GM19452 (cell line): ENCODE measurements around the gene SLC23A2.
"Not testable (repeated sequence)": the region's sequence is repeated elsewhere in the genome, so short reads cannot be mapped to it uniquely, and the experiment has no call there.

Experiments used
- ATAC-seq: cut with Tn5 transposase; IDR thresholded peaks from one replicate; pipeline ENCODE4 v1.9.1; 2021; ENCODE audit not compliant: unreplicated experiment

SLC23A2 gene

DNA sequence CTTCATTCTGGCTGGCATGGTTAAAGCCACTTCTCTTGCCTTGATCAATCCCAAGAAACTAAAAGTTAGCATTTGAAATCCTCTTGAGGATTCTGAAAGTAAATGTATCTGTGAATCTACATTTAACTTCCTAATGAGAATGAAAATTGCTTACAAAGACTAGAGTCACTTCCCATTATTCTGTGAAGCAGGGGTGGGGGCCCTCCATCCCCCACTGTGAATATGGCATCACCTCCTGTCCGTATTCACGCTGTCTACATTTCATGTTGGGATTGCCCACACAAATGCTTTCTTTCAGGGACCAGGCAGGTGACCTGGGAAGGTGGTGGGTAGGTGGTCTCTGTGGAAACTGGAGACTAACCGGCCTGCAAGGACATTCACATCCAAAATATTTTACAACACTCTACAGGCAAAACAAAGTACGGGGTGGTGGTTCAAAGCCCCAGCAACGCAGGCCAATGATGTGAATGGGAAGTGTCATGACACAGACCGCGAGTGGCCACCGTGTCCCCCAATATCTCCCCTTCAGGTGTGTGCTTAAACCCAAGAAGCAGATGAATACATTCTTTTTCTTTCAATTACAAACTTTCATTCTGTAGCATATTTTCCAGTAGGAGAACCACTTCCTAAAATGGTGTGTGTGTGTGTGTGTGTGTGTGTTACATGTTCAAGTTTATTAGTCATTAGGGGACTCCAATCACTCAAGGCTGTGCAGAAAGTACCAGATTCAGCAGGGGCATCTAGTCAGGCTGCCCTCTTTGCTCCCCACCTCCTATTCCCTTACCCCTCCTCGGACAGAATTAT, 147.4 kb downstream of the SLC23A2 start:
- ATAC-seq, result no peak

DNA sequence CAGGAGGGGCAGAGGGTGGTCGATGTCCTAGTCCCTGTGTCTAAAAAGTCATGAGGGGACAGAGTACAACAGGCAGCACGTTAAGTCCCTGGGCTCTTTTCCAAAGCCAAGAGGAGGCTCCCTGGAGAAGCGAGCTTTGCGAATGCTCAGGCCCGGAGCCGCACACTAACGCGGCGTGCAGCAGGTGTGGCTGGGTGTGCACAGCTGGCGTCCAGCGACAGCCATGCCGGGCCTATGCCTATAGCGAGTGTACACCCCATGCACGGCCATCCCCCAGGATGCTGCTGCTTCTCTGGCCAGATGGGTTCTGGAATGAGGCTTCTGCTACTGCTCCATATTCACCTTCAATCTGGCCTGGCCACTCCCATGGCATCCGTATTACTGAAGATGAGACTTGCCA, 148.3 kb downstream of the SLC23A2 start:
- no peak for ATAC-seq

DNA sequence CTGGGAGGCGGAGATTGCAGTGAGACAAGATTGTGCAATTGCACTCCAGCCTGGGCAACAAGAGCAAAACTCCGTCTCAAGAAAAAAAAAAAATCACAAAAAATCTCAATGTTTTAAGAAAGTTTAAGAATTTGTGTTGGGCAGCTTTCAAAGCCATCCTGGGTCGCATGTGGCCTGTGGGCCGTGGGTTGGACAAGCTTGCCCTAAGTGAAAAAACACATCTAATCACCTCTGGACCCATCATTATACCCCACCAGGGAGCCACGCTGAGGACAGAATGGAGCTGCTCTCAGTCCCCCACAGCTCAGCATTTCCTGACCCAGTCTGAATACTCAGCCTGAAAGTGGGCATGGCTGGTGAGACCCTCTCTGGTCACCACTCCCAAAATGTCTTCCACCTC, 150.3 kb downstream of the SLC23A2 start:
- ATAC-seq, result no peak

DNA sequence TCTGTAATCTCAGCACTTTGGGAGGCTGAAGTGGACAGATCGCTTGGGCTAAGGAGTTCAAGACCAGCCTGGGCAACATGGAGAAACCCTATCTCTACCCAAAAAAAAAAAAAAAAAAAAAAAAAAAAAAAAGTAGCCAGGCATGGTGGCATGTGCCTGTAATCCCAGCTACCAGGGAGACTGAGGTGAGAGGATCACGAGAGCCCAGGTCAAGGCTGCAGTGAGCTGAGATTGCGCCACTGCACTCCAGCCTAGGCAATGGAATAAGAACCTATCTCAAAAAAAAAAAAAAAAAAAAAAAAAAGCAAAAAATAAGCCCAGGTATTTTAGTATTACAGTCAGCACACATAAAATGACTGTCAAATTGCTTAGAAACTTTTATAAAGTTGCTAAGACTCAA, 152.5 kb downstream of the SLC23A2 start:
- not testable (repeated sequence) for ATAC-seq

- ATAC-seq, result no peak
These were observed 153.3 kb downstream of the SLC23A2 start for GRCh38 chr20:4848041-4848440.

DNA sequence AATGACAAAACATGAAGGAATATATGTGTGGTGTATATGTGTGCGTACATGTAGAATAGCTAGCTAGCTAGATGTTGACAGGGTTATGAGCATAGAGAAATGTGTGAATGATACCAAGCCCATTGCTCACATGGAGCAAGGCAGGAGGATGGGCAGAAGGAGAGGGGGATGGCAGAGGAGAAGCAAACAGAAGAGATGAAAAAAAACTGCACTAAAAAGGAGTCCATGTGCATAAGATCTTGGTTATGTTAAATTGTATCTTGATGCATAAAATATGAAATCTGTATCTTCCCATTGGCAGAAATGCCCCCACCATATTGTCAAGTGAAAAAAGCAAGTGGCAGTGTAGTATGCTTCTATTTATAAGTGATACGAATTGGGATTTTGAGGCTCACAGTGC, 154.5 kb downstream of the SLC23A2 start:
- ATAC-seq, result no peak

DNA sequence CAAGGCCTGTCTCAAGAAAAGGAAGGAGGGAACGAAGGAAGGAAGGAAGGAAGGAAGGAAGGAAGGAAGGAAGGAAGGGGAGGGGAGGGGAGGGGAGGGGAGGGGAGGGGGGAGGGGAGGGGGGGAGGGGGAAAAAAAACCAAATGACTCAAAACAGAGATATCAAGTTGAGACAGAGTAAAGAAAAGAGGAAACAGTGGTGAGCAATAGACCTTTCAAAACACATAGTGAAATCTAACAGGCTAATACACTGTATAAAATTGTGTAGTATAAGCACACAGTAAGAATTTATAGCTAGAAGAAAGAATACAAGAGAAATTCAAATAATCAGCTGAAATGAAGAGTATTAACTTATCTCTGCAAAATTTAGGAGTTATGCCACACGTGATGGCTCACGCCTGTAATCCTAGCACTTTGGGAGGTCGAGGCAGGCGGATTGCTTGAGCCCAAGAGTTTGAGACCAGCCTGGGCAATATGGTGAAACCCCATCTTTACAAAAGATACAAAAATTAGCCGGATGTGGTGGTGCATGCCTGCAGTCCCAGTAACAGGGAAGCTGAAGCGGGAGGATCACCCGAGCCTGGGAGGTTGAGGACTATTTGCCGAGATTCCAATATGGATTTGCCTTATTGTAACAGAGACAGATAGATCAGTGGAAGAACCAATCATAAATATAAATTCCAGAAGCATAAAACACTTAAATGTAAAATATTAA, 156.4 kb downstream of the SLC23A2 start:
- ATAC-seq, result no peak

DNA sequence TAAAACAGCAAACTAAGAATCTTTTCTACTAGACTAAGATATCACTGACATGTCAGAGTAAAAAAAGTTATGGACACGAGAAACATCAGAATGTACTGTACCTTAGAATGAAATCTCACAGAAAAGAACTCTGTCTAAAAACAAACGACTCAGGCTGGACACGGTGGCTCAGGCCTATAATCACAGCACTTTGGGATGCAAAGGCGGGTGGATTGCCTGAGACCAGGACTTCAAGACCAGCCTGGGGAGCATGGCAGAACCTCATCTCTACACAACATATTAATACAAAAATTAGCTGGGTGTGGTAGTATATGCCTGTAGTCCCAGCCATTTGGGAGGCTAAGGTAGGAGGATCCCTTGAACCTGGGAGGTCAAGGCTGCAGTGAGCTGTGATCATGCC, 157.0 kb downstream of the SLC23A2 start:
- ATAC-seq, result no peak

GRCh38 chr20:4840801-4841200, 160.5 kb downstream of the SLC23A2 start:
- no peak for ATAC-seq

DNA sequence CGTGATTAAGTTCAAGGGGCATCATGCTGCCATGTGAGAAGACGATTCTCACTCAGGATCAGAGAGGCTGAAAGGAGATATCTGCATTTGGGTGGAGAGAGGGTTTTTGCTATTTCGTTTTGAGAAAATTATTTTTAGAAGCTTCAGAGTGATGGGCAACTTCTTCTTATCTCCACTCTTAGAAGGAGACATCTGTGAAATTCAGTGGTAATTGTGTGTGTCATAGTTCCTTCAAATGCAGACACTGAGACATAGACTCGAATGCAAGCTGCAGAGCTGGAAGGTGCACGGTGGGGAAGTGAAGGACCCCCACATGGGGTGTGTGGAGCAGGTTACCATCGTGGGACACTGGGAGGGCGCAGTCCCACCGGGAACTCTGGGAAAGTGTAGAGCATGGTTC, 162.8 kb downstream of the SLC23A2 start:
- no peak for ATAC-seq

DNA sequence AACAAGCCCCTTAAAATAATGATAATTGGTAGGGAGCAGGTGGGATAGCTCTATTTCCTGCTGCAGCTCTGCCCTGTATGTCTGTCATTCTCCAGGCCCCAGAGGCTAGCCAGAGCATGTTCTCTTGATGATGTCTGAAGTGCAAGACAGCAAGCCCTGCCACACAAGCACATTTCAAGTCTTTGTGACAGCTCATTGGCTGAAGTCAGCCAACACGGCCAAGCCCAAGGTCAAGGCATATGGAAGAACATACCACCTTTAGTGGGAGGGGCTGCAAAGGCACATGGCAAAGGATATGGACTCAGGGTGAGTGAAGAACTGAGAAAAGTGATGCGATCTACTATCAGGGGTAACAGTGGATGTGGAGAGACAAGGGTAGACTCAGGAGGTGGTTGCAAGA, 163.6 kb downstream of the SLC23A2 start:
- ATAC-seq, result no peak

GRCh38 chr20:4836935-4837334, 164.4 kb downstream of the SLC23A2 start:
- no peak for ATAC-seq

DNA sequence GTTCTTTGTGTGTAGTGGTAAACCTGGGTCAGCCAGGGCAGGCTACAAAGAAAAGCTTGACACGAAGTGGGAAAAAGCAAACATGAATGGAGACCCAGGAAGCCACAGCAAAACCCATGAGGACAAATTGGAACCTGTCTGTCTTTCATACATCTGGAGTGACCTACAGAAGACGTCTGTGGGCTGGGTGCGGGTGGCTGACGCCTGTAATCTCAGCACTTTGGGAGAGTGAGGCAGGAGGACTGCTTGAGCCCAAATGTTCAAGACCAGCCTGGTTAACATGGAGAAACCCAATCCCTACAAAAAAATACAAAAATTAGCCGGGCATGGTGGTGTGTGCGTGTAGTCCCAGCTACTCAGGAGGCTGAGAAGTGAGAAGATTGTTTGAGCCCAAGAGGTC, 164.8 kb downstream of the SLC23A2 start:
- no peak for ATAC-seq

DNA sequence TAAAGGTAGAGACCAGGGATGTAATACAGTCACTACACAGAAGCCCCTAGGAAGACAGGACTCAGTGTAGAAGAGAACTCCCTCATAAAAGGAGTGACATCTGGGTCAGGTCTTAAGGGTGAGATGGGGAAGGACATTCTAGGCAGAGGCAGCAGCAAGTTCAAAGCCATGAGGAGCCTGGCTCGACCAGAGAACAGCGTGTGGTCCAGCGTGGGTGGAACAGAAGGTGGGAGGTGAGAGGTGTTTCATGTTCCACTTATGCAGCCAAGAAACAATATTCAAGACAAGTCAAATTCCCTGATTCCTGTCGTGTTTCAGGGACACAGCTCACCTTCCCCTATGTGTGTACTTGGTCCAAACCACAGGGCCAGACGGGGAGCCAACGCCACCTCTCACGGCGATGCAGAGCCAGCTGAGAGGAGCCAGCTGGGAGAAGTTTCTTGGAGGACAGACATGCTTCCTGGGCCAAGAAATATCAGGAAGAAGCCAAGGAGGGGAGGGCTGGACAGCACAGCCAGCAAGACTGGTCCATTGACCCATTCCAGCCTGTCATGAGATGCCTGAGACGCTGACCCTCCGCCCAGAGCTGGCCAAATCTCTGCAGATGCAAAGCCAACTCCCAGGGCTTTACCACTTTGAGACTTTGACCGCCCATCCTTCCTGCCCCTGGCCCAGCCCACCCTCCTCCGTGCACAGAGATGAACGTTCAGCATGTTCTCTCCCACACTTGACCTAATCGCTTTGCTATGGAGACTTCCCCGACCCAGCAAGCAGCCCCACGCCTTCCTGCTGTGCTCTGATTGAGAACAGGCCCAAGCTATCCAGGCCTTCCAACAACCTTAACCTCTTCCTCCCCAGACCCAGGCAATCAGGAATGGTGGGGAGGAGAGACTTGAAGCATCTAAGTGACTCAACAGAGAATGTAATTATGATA, 165.8 kb downstream of the SLC23A2 start:
- ATAC-seq, result no peak

- ATAC-seq, result no peak
These were observed 168.1 kb downstream of the SLC23A2 start for GRCh38 chr20:4833074-4833728.

DNA sequence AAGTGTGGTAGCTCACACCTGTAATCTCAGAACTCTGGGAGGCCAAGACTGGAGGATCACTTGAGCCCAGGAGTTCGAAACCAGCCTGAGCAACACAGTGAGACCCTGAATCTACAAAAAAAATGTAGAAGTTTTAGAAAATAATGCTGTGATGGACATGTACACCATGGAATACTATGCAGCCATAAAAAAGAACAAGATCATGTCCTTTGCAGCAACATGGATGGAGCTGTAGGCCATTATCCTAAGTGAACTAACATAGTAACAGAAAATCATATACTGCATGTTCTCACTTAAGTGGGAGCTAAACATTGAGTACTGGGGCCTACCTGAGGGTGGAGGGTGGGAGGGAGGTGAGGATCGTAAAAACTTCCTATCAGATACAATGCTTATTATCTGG, 168.8 kb downstream of the SLC23A2 start:
- no peak for ATAC-seq

DNA sequence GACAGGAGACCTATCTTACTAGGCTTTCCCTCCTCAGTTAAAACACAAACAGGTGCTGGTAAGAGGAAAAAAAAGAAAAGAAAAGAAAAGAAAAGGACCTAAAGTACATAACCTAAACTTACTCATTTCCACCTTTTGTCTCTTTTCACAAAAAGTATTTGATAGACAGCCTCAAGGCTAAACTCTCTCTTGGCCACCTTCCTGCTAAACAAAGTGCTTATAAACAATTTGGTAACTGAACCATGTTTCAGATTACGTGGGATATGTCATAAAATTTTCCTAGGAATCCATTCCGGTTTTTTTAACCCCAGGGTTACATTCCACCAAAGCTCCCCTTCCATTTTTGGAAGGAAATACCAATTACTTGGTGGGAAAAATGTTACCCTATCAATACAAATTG, 170.6 kb downstream of the SLC23A2 start:
- ATAC-seq, result no peak

- no peak for ATAC-seq
These were observed 171.1 kb downstream of the SLC23A2 start for GRCh38 chr20:4830259-4830658.

DNA sequence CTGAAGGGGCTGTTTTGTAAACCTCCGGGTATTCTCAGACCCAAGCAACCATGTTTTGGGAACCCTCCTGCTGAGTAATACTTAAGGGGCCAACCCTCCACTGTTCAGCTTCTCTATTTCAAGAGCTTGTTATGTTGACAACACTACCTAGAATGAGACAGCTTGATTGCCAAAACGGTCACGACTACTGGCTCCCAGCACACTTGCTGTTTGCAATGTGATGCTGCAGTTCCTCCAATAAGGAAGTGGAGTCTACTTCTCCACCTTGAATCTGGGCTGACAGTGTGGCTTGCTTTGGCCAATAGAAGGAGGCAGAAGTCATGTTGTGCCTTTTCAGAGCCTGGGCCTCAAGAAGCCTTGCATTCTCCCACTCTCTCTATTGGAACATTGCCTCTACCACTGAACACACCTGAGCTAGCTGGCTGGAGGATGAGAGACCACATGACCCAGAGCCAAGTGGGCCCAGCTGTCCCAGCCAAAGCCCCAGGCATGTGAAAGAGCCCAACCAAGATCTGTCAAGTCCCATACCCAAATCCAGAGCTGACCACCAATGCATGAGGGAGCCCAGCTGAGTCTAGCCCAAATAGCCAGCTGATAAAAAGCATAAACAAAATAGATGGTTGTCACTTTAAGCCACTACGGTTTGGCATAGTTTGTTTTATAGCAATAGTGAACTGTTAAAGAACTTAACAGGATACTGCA, 171.6 kb downstream of the SLC23A2 start:
- no peak for ATAC-seq

DNA sequence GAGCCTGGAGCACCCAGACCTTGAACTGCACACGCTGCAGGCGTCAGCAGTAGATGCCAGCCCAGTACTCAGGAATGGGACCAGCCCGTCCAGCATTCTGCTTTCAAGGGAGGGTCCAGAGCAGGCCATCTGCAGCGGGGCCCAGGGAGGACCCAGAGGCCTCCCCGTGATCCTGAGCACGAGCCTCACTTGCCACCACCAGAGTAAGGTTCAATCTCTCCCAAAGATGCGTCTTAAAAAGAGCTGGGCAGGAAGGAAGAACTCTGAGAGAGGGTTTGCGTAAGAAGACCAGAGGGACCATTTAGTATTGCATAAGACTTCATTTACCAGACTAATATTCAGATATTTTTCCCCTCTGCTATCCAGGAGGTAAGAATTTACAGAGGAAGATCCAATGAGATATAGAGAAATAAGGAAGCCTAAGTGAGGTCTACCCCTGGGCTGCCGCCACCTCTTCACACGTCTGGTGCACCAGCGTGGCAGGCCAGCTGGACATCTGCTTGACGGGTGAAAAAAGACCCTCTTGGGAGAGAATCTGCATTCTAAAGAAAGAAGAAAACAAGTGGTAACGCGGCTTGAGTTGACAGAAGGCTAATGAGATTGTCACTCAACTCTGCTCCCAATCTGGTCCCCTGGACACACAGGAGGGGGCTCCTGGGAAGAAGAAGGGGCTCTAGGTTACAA, 172.3 kb downstream of the SLC23A2 start:
- no peak for ATAC-seq
